Loucy (cell line): ENCODE results near the gene LRRC28.

Experiments
- CTCF ChIP-seq: fragments of 200-600 bp; sonication (generic); conservative IDR thresholded peaks from 2 replicates; pipeline ENCODE4 v1.5.1; 2014; ENCODE audit warnings: mild to moderate bottlenecking, antibody characterized with exemption, low read length
- EZH2phosphoT487 ChIP-seq: fragments of 200-600 bp; IDR thresholded peaks from 2 replicates; pipeline ENCODE4 v1.6.1; 2018; ENCODE audit warnings: antibody characterized with exemption, mild to moderate bottlenecking, moderate library complexity, borderline replicate concordance

GRCh38 chr15:99307735-99308134 is 56.5 kb downstream of the LRRC28 start:
- TF ChIP-seq CTCF (no peak), EZH2phosphoT487 (no peak)
